GM12864 (cell line): Measurements from ENCODE around the gene CDC25B.

Experiments
- DNase-seq: peaks from one replicate; pipeline ENCODE4 v3.0.0-alpha.2; 2011; ENCODE audit warnings: low read depth
- H3K4me3 ChIP-seq: 2 replicates; pipeline ENCODE4 v1.5.1; 2011; ENCODE audit warnings: mild to moderate bottlenecking, low read depth, low read length, control low read depth
- CTCF ChIP-seq: IDR thresholded peaks from 2 replicates; pipeline ENCODE4 v1.5.1; 2011; ENCODE audit warnings: low read depth, mild to moderate bottlenecking, moderate library complexity, low read length, control low read depth, inconsistent platforms; ENCODE audit errors: missing control alignments

Gene CDC25B

GRCh38 chr20:3819411-3820047 is 23.4 kb downstream of the CDC25B start:
- peak overlapping the region; percentile 78 for H3K4me3 ChIP-seq
- DNase-seq, result no peak
- no peak for TF ChIP-seq CTCF

GRCh38 chr20:3820048-3820900 is 24.2 kb downstream of the CDC25B start, which contains the start of gene AP5S1:
AP5S1 (plus strand) TSS chr20:3820547; CDS start chr20:3822118, 1,571 bp downstream.
- H3K4me3 ChIP-seq, result peak within 1 kb of the TSS; percentile 78
- peak; percentile 87 for TF ChIP-seq CTCF
- peak; percentile 89 for DNase-seq

GRCh38 chr20:3820901-3821727 is 25.0 kb downstream of the CDC25B start:
- H3K4me3 ChIP-seq, result peak overlapping the region; percentile 78
- DNase-seq, result no peak
- no peak for TF ChIP-seq CTCF

- H3K4me3 ChIP-seq, result no peak overlapping the region
- no peak for DNase-seq
- TF ChIP-seq CTCF, result no peak
Measured at GRCh38 chr20:3821996-3822395, 25.9 kb downstream of the CDC25B start.

GRCh38 chr20:3823881-3824280 is 27.8 kb downstream of the CDC25B start:
- no peak for DNase-seq
- no peak for TF ChIP-seq CTCF

GRCh38 chr20:3825526-3825925 is 29.4 kb downstream of the CDC25B start:
- no peak for TF ChIP-seq CTCF
- H3K4me3 ChIP-seq, result no peak overlapping the region
- DNase-seq, result no peak

More at GRCh38 chr20:3823881-3824280, 27.8 kb downstream of the CDC25B start:
- no peak overlapping the region for H3K4me3 ChIP-seq
